H4 (cell line): Measurements from ENCODE around the gene PPA2. TPM values are rescaled to one million over a fixed set of nuclear protein-coding genes. Genes with fewer than 3 reads are reported as not detected.
"Not testable (repeated sequence)": the region's sequence is repeated elsewhere in the genome, so short reads cannot be mapped to it uniquely, and the experiment has no call there.

Experiments used
- DNase-seq: peaks from one replicate; pipeline ENCODE4 v3.0.0-alpha.2; 2015; ENCODE audit warnings: low spot score
- total RNA-seq: library from RNA; depleted of rRNA; stranded (reverse); fragments of >200 nt; shearing (Covaris generic); gene quantifications from 2 replicates; pipeline ENCODE4 v1.2.3, GENCODE V29; 2014; rRNA removed

The PPA2 gene
- 177 and 198 TPM in 2 replicates for total RNA-seq

GRCh38 chr4:105473324-105474098 is at the start of gene PPA2:
Gene PPA2 (minus strand): TSS chr4:105474062. CDS start chr4:105474050, 12 bp downstream.
- DNase-seq, result peak; percentile 86

- DNase-seq, result peak; percentile 45
Observed at GRCh38 chr4:105520819-105521790, 47.2 kb upstream of the PPA2 start.

DNA sequence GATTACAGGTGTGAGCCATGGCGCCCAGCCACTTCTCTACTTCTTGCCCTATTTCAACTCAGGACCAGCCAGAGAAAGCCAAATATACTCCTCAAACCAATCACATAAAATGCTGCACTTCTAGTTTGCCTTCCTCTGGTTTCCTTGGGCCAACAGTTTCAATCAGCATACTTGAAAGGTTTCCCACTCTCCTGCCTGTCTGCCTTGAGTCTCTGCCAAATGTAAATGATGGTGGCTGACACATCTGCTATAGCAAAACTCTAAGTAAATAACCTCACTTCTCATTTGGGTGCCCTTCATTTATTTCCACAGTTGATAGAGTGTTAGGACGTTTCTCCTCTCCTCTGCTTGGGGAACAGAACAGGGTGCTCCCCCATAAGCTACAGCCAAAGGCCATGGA is 36.4 kb upstream of the PPA2 start:
- no peak for DNase-seq

DNA sequence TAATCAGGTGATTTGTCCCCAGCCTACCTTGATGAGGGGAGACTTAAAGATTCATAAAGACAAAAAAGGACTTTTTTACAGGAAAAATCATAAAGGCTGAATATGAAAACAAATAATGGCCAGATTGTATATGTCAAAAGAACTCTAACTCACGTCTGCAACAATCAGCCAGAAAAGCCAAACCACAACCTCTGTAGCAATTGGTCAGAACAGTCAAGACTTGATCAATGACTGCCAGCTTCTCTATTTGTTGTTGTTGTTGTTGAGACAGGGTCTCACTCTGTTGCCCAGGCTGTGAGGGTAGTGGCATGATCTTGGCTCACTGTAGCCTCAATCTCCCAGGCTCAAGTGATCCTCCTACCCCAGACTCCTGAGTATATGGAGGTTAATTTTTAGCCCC is 35.9 kb upstream of the PPA2 start:
- DNase-seq, result no peak

- no peak for DNase-seq
Observed at GRCh38 chr4:105509291-105509690, 35.4 kb upstream of the PPA2 start.

DNA sequence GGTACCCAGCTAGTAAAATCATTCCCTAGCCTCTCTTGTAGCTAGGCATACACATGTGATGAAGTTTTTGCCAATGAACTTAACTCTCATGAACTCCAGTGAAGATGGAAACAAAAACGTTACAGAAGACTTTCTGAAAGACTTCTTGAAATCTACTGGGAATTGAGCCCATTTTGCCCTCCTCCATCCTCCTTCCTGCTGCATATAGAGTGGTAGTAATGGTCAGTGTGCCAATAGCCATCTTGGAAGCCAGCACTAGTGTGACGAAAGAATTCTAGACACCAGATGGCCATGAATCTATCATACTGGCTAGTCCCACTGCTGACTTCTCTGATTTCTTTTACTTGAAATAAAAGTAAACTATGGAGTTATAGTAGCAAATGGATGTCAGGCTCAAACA is 30.9 kb upstream of the PPA2 start:
- no peak for DNase-seq

GRCh38 chr4:105503484-105503883 is 29.6 kb upstream of the PPA2 start:
- DNase-seq, result no peak

DNA sequence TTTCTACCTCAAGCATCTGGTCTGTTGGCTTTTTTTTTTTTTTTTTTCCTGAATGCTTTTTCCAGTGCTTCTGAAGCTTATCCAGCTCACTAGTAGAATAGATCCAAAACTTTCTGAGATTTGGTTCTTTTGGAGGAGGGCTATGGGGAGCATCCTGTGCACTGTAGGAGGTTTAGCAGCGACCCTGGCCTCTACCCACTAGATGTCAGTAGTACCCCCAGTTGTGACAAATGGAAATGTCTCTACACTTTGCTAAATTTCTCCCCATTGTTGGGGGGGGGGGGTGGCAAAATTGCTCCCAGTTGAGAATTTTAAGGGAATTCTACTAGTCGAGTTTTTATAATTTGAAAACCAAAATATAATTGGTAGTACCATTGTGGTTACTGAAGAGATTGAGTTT is 23.0 kb upstream of the PPA2 start:
- no peak for DNase-seq

- DNase-seq, result no peak
Observed at GRCh38 chr4:105495667-105496066, 21.8 kb upstream of the PPA2 start.

DNA sequence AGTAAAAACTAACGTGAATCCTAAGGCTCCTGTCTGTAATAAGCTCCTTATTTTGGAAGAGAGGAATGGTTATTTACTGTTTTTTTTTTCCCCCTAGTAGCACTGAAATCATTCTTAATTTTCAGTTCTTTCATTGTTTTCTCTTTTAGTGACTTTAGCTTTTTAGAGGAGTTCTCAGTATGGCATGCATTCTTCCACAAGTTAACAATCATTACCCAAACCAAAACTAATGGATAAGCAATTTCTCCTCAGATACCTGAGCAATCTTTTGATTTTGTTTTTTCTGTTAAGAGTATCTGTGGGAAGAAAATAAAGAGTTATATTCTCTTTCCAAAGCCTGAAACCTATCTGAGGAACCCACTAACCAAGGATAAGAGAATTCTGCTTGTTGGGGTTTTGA is 16.7 kb upstream of the PPA2 start:
- no peak for DNase-seq

DNA sequence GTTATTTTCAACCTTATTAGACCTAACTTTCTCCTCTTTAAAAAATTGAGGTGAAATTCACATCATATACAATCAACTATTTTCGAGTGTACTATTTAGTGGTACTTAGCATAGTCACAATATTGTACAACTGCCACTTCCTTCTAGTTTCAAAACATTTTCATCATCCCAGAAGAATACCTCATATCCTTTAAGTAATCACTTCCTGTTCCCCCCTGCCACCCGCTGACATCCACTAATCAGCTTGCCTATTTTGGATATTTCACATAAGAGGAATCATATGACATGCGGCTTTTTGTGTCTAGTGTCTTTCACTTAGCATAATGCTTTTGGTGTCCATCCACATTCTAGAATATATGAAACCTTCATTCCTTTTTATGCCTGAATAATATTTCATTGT is 10.0 kb upstream of the PPA2 start:
- no peak for DNase-seq

DNA sequence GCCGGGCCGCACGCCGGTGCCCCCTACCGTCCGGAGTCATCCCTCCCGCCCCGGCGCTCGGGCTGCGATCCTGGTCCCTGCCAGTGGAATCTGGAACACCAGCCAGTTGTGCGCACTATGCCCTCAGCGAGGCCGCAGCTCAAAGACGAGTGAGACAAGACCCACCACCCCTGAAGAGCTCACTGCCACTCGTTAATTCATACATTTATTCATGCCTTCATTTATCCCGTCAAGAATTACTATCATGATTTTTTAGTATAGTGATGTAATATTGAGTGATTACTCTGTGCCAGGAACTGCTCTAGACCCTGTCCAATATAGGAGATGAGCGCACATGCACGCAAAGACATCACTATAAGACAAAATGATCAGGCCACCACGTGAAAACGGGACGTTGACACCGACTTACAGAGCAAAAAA is 247 bp upstream of the PPA2 start:
- DNase-seq, result no peak

DNA sequence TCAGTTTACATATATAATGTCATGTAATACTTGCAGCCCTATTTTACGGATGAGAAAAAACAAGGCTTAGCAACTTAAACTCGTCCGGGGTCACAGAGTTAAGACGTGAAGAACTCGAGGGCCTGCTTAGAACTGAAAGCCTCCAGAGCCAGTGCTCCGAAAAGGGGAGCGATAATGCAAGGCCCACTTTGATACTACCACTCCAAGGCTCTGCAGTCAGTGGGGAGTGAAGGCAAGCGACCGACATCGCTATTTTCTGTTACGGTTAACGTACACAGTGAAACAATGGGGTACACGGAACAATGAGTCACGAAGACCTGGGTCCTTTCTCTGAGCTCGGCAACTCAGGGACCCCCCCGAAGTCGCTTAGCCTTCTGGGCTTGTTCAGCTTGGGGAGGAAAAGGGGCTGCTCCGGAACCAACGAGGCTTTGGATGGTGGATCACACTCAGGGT is 965 bp downstream of the PPA2 start:
- no peak for DNase-seq

- peak; percentile 70 for DNase-seq
Observed at GRCh38 chr4:105471566-105472176, 2.2 kb downstream of the PPA2 start.

DNA sequence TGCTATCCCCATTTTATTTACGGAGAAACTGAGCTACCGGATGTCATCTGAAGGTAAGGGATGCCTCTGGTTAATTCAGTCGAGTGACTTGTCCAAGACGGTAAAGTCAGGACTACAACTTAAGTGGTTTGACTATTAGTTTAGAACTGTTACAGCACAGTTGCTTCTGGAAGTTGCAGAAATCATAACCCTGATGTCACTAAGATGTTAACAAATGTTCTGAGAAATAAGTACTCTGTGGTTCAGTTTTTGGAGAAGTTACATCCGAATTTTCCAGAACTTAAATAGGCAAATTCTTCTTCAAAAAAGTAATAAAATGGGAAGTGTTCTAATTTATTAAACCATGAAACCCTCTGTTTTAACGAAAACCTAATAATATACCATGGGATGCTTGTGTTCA is 3.1 kb downstream of the PPA2 start:
- no peak for DNase-seq

DNA sequence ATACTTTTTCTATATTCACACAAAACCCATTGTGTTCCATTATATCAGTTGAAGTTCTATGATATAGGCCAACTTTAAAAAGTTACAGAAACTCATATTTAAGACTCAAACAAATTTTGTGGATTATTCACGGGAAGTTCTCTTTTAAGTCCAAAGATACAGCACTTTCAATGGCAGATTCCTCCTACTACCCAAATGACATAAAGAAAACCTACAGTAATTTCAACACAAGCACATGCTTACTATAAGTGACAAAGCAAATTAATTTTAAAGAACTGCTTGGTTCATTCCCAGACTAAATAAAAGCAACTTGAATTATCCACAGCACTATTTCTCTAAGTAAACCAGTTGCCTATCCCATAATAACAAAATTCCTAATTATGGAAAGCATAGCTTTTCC is 4.1 kb downstream of the PPA2 start:
- no peak for DNase-seq

- no peak for DNase-seq
Observed at GRCh38 chr4:105466580-105466979, 7.3 kb downstream of the PPA2 start.

DNA sequence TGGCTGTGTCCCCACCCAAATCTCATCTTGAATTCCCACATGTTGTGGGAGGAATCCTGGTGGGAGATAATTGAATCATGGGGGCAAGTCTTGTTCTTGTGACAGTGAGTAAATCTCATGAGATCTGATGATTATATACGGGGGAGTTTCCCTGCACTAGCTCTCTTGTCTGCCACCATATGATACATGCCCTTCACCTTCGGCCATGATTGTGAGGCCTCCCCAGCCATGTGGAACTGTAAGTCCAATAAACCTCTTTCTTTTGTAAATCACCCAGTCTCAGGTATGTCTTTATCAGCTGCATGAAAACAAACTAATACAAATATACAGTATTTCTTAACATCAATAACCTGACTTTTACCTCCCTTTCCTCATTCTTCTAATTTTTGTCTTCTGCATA is 9.3 kb downstream of the PPA2 start:
- not testable (repeated sequence) for DNase-seq

DNA sequence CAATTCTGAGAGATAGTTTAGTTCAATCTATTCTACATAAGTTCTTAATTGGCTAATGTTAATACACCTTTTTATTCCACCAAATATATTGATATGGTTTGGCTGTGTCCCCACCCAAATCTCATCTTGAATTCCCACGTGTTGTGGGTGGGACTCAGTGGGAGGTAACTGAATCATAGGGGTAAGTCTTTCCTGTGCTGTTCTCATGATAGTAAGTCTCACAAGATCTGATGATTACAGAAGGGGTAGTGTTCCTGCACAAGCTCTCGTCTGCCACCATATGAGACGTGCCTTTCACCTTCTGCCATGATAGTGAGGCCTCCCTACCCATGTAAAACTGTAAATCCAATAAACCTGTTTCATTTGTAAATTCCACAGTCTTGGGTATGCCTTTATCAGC is 11.3 kb downstream of the PPA2 start:
- no peak for DNase-seq

DNA sequence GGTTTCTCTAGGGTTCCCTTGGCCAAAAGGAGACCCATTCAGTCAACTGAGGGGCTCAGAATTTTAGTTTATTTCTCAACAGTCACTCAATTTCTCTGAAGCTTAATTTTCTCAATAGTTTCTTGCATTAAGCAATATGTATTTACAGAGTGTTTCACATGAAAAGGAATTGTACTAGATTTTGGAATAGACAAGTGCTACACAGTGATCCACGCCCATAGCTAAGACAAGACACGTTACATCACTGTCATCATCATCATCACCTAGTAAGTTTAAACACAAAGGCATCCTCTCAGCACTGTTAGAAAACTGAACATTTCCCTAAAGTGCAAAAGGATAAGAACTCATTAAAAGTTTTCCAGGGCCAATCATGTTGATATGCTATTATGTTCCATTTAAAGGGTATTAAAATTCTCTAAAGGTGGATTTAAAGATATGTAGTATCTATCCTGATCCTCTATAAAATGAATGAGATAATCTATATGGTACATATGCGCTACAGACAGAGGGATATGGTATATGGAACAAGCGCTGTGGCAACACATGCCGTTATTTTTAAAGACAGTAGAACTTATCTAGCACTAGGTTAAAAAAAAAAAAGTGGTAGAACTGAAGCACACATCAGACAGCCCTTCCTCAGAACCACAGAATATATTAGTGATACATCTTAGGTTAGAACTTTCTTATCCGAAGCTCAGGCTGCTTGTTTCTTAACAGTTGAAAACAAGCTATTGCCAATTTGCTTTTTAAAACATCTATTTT is 12.1 kb downstream of the PPA2 start:
- DNase-seq, result no peak

DNA sequence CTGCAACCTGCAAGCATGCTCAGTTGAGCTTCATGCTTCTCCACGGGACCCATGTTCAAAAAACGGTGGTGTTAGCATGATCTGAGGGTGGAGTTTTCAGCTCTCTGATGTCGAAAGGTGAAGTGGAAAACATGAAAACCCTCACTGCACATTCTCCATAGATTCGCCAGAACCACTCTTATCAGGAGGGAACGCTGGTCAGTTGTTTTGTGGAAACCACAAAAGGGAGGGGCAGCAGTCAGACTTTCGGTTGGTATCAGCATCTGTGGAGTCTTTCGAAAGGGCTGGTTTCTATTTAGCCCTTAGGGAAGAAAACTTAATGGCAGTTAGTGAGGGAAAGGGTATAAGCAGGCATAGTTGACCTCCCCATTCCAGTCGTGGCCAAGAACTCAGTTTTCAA is 12.6 kb downstream of the PPA2 start:
- peak; percentile 64 for DNase-seq

DNA sequence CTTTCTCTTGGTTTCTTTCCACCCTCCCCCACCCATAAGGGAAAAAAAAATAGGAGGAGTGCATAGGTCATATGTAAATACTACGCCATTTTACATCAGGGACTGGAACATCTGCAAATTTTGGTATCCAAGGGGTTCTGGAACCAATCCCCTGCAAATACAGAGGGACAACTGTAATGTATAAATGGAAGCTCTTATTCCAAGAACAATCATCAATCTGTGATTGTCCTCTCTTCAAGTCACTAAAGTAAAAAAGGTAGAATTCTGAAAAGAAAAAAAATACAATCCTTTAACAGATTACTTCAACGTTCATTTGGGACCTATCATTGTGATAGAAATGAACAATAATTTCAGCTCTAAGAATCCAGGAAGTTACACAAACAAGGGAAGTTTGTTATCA is 13.6 kb downstream of the PPA2 start:
- DNase-seq, result no peak
